GM12878 (cell line): Measurements from ENCODE around the gene ATAD2B. TPM values are rescaled to one million over a fixed set of nuclear protein-coding genes. Genes with fewer than 3 reads are reported as not detected.

Experiments used
- ATAC-seq: fragments of 200-7000 bp; cut with Tn5 transposase; 3 replicates; pipeline ENCODE4 v1.9.1; 2020; ENCODE audit warnings: mild to moderate bottlenecking, moderate library complexity
- BruUV-seq: library from RNA; stranded (reverse); fragments of 400-500 nt; replicated peaks from 2 replicates; lab custom pipeline; 2021; lab: Mats Ljungman, UMichigan
- CTCF ChIA-PET: fragments of 300-600 bp; sonication (Branson Sonifier 250); formaldehyde crosslinking; extraction: SDS; loops from one replicate; lab custom pipeline; 2021; ENCODE audit warnings: inconsistent platforms; lab: Yijun Ruan, JAX
- POLR2A ChIA-PET: fragments of 350-600 bp; formaldehyde crosslinking; extraction: SDS; loops from one replicate; lab custom pipeline; 2021; ENCODE audit warnings: inconsistent platforms; lab: Charles Lee
- RAD21 ChIA-PET: fragments of 300-600 bp; sonication (Branson Sonifier 250); formaldehyde crosslinking; loops from one replicate; lab custom pipeline; 2023; ENCODE audit warnings: antibody characterized with exemption; ENCODE audit not compliant: unreplicated experiment; lab: Charles Lee
- SMC1A ChIA-PET: fragments of 300-600 bp; sonication (Branson Sonifier 250); formaldehyde crosslinking; loops from one replicate; lab custom pipeline; 2023; ENCODE audit not compliant: unreplicated experiment, uncharacterized antibody; lab: Charles Lee
- DNase-seq: peaks from one replicate; pipeline ENCODE4 v3.0.0-alpha.2; 2011; ENCODE audit warnings: low read depth, low spot score
- FAIRE-seq: peaks from 3 replicates; lab custom pipeline; 2011; peaks lifted over from hg19 to GRCh38; lab: Jason Lieb, UNC
- H2AFZ ChIP-seq: 2 replicates; pipeline ENCODE4 v1.6.0; 2011; ENCODE audit warnings: low read depth, low read length, control low read depth; ENCODE audit not compliant: control insufficient read depth
- H3K27ac ChIP-seq: 2 replicates; pipeline ENCODE4 v1.5.1; 2011; ENCODE audit warnings: control low read depth; ENCODE audit not compliant: control insufficient read depth, insufficient read depth
- H3K27me3 ChIP-seq, 2 experiments: replicated peaks in 1 of 2; 2 replicates each; pipeline versions ENCODE4 v1.6.0 to v1.6.1; 2011; ENCODE audit warnings: low read length in 1 of 2; ENCODE audit not compliant: control insufficient read depth in 2 of 2, insufficient read depth in 2 of 2
- H3K36me3 ChIP-seq, 2 experiments: 2 replicates each; pipeline ENCODE4 v1.5.1; 2011; ENCODE audit warnings: low read length in 1 of 2; ENCODE audit not compliant: control insufficient read depth in 2 of 2, insufficient read depth in 2 of 2
- H3K4me1 ChIP-seq: 2 replicates; pipeline ENCODE4 v1.6.1; 2011; ENCODE audit warnings: mild to moderate bottlenecking, low read length, moderate library complexity, mixed read lengths; ENCODE audit not compliant: control insufficient read depth, insufficient read depth
- H3K4me2 ChIP-seq: 2 replicates; pipeline ENCODE4 v1.6.0; 2011; ENCODE audit warnings: control low read depth; ENCODE audit not compliant: control insufficient read depth, insufficient read depth
- H3K4me3 ChIP-seq: fragments of 200-600 bp; sonication (generic); 2 replicates; pipeline ENCODE4 v1.5.1; 2016
- H3K79me2 ChIP-seq: 2 replicates; pipeline ENCODE4 v1.6.0; 2011; ENCODE audit warnings: low read length; ENCODE audit not compliant: control insufficient read depth, insufficient read depth
- H3K9ac ChIP-seq: 2 replicates; pipeline ENCODE4 v1.8.0; 2011; ENCODE audit warnings: low read length, control low read depth, mixed read lengths; ENCODE audit not compliant: control insufficient read depth, insufficient read depth
- H3K9me3 ChIP-seq: replicated peaks from 3 replicates; pipeline ENCODE4 v1.5.1; 2011; ENCODE audit warnings: mild to moderate bottlenecking, low read length; ENCODE audit not compliant: control insufficient read depth, insufficient read depth
- H4K20me1 ChIP-seq: 2 replicates; pipeline ENCODE4 v1.6.0; 2011; ENCODE audit not compliant: control insufficient read depth, insufficient read depth
- BCL11A ChIP-seq: IDR thresholded peaks from 2 replicates; pipeline ENCODE4 v1.6.1; 2011; ENCODE audit warnings: low read depth, low read length
- BCL3 ChIP-seq: IDR thresholded peaks from 2 replicates; pipeline ENCODE4 v1.6.1; 2011; ENCODE audit warnings: borderline replicate concordance, low read depth, mild to moderate bottlenecking, moderate library complexity, low read length; ENCODE audit not compliant: insufficient read depth, poor library complexity, severe bottlenecking
- BMI1 ChIP-seq: fragments of 450-650 bp; IDR thresholded peaks from 2 replicates; pipeline ENCODE4 v1.6.1; 2016; ENCODE audit warnings: mild to moderate bottlenecking, moderate library complexity, borderline replicate concordance
- CBFB ChIP-seq: IDR thresholded peaks from 2 replicates; pipeline ENCODE4 v1.6.1; 2016; ENCODE audit warnings: antibody characterized with exemption, low read depth
- CHD1 ChIP-seq: IDR thresholded peaks from 2 replicates; pipeline ENCODE4 v1.6.1; 2012; ENCODE audit warnings: low read depth, low read length, improper control_type of control experiment
- ESRRA ChIP-seq: IDR thresholded peaks from 2 replicates; pipeline ENCODE4 v1.6.1; 2012; ENCODE audit warnings: mild to moderate bottlenecking, low read length, improper control_type of control experiment
- EZH2 ChIP-seq: IDR thresholded peaks from 2 replicates; pipeline ENCODE4 v1.6.1; 2012; ENCODE audit warnings: low read depth, mild to moderate bottlenecking, control low read depth, inconsistent platforms, low read length, borderline replicate concordance; ENCODE audit not compliant: control insufficient read depth
- FOS ChIP-seq: IDR thresholded peaks from 3 replicates; pipeline ENCODE4 v1.6.1; 2011; ENCODE audit warnings: borderline replicate concordance; ENCODE audit not compliant: insufficient read length; ENCODE audit errors: extremely low read depth
- FOXK2 ChIP-seq: fragments of 450-650 bp; IDR thresholded peaks from 2 replicates; pipeline ENCODE4 v1.6.1; 2017; ENCODE audit warnings: mild to moderate bottlenecking, moderate library complexity
- GATAD2B ChIP-seq: fragments of 450-650 bp; conservative IDR thresholded peaks from 2 replicates; pipeline ENCODE4 v1.6.1; 2017; ENCODE audit warnings: low read depth, mild to moderate bottlenecking, moderate library complexity
- MEF2B ChIP-seq: fragments of 450-650 bp; IDR thresholded peaks from 2 replicates; pipeline ENCODE4 v1.6.1; 2018; ENCODE audit warnings: mild to moderate bottlenecking, moderate library complexity; ENCODE audit not compliant: partially characterized antibody, poor library complexity, severe bottlenecking
- NR2F1 ChIP-seq: fragments of 450-650 bp; conservative IDR thresholded peaks from 2 replicates; pipeline ENCODE4 v1.6.1; 2017; ENCODE audit warnings: mild to moderate bottlenecking
- PML ChIP-seq: IDR thresholded peaks from 2 replicates; pipeline ENCODE4 v1.6.1; 2012; ENCODE audit warnings: low read length, inconsistent platforms
- RCOR1 ChIP-seq: conservative IDR thresholded peaks from 2 replicates; pipeline ENCODE4 v1.6.1; 2012; ENCODE audit warnings: low read depth, low read length, improper control_type of control experiment
- SIN3A ChIP-seq: IDR thresholded peaks from 2 replicates; pipeline ENCODE4 v1.6.1; 2012; ENCODE audit warnings: low read depth, low read length, improper control_type of control experiment
- SKIL ChIP-seq: fragments of 450-650 bp; IDR thresholded peaks from 2 replicates; pipeline ENCODE4 v1.6.1; 2017; ENCODE audit warnings: mild to moderate bottlenecking, low read depth, inconsistent platforms; ENCODE audit not compliant: poor library complexity, severe bottlenecking
- ZBED1 ChIP-seq: IDR thresholded peaks from 2 replicates; pipeline ENCODE4 v1.6.1; 2016; ENCODE audit warnings: borderline replicate concordance
- WGBS: methylation state at CpG from one replicate; pipeline ENCODE4 v1.1.6; 2016; ENCODE audit warnings: low lambda C conversion rate; ENCODE audit not compliant: insufficient replicate concordance, insufficient coverage; ENCODE audit errors: missing lambda C conversion rate; 5-methylcytosine and 5-hydroxymethylcytosine counted together
- in situ Hi-C: fragments of 300-500 bp; cut with MboI; formaldehyde crosslinking; loops from 9 replicates; pipeline ENCODE4 v1.14.3; 2018; ENCODE audit warnings: mixed read lengths
- intact Hi-C: fragments of 100-400 bp; cut with micrococcal nuclease; formaldehyde crosslinking; loops from one replicate; pipeline ENCODE4 v1.14.2; 2022; ENCODE audit not compliant: unreplicated experiment
- polyA plus RNA-seq, 11 experiments: library from polyadenylated mRNA; depleted of rRNA in 4 of 11; unstranded in 6 of 11; stranded (reverse) in 5 of 11; fragments of >200 nt; fragmentation: Nextera tagmentation in 4 of 11; fragmentation: Illumina TruSeq in 1 of 11; extraction: Ambion mirVana in 4 of 11; extraction: Trizol in 1 of 11; gene quantifications; 1 replicate in 1 of 11; 2 replicates in 10 of 11; pipeline versions ENCODE4 v1.2.1 to v1.2.3, GENCODE V29; 2011 to 2016; ENCODE audit warnings: inconsistent platforms in 2 of 11, missing spikeins in 2 of 11, low read depth in 1 of 11
- total RNA-seq, 4 experiments: library from RNA; depleted of rRNA in 3 of 4; stranded (reverse); fragments of >200 nt in 3 of 4; fragmentation: Illumina TruSeq in 1 of 4; extraction: Trizol in 1 of 4; gene quantifications; 2 replicates each; pipeline versions ENCODE4 v1.2.1 to v1.2.3, GENCODE V29; 2013 to 2021
- TF ChIP-seq, protein P1 (sequence below): IDR thresholded peaks from 2 replicates; pipeline ENCODE4 v1.6.1; 2012; ENCODE audit warnings: low read depth, low read length, improper control_type of control experiment
- TF ChIP-seq, protein P2 (sequence below): fragments of 150-350 bp; IDR thresholded peaks from 2 replicates; pipeline ENCODE4 v1.6.1; 2014; ENCODE audit warnings: mild to moderate bottlenecking, low read depth, low read length

Gene ATAD2B
- total and polyA plus RNA-seq, 10 of the 15 experiments (the other 5 are each of a cell fraction or from before 2014, with no cell fraction given) = 3.6 to 29.9 (median 16.8) TPM

- TF ChIP-seq SKIL (no peak), CBFB (no peak), RCOR1 (no peak), BCL11A (no peak), FOXK2 (no peak)
- TF ChIP-seq, protein P1, sequence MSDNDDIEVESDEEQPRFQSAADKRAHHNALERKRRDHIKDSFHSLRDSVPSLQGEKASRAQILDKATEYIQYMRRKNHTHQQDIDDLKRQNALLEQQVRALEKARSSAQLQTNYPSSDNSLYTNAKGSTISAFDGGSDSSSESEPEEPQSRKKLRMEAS = no peak
- TF ChIP-seq, protein P2, sequence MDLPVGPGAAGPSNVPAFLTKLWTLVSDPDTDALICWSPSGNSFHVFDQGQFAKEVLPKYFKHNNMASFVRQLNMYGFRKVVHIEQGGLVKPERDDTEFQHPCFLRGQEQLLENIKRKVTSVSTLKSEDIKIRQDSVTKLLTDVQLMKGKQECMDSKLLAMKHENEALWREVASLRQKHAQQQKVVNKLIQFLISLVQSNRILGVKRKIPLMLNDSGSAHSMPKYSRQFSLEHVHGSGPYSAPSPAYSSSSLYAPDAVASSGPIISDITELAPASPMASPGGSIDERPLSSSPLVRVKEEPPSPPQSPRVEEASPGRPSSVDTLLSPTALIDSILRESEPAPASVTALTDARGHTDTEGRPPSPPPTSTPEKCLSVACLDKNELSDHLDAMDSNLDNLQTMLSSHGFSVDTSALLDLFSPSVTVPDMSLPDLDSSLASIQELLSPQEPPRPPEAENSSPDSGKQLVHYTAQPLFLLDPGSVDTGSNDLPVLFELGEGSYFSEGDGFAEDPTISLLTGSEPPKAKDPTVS = no peak
Measured at GRCh38 chr2:23762141-23762540, 164.8 kb downstream of the ATAD2B start (continued).

GRCh38 chr2:23761638-23762037 lies 165.3 kb downstream of the ATAD2B start:
- BruUV-seq = no TSS peak
- DNase-seq (no peak), FAIRE-seq (no peak), ATAC-seq (no peak)
- H3K4me1 ChIP-seq = no peaks in the 10 kb centered on the region
- no peaks in the 10 kb centered on the region for H3K27me3 ChIP-seq
- CTCF ChIA-PET = interaction anchor here (0.7 to 1.7 kb wide), 4 partner anchors 13 to 431 kb away, joined by 3 to 4 read pairs (median 3); no protein-coding TSS in a partner anchor
- in situ Hi-C loops (no loop called here), intact Hi-C loops (no loop called here)
- H2AFZ ChIP-seq = no peak overlapping the region
- RAD21 ChIA-PET = interaction anchor here (1.1 kb wide), 1 partner anchor 322 kb away, joined by 3 read pairs; no protein-coding TSS in a partner anchor
- H3K9ac ChIP-seq = no peak overlapping the region
- peaks cover 0 to 10% of the 10 kb centered on the region in 2 experiments; a peak in 3 of 4 replicates for H3K36me3 ChIP-seq
- H3K79me2 ChIP-seq = no peaks in the 10 kb centered on the region
- no peak overlapping the region for H3K4me2 ChIP-seq
- SMC1A ChIA-PET = no interaction called here
- H4K20me1 ChIP-seq = no peaks in the 10 kb centered on the region
- no peak overlapping the region for H3K4me3 ChIP-seq
- H3K9me3 ChIP-seq = no peaks in the 10 kb centered on the region
- no peak overlapping the region for H3K27ac ChIP-seq
- 83% methylated on average over 1 of the region's 1 CpG for WGBS
- POLR2A ChIA-PET = no interaction called here
- TF ChIP-seq ESRRA (no peak), FOS (no peak), EZH2 (no peak), ZBED1 (no peak), CHD1 (no peak), NR2F1 (no peak), BCL3 (no peak), BMI1 (no peak), PML (no peak), MEF2B (no peak), GATAD2B (no peak), SIN3A (no peak)
